H1 (cell line): Measurements from ENCODE around the gene CD300A. TPM values are rescaled to one million over a fixed set of nuclear protein-coding genes. Genes with fewer than 3 reads are reported as not detected.
A peak's percentile ranks its signal among the peaks of the same experiment; 100 is the strongest.

ENCODE experiments used
- CTCF ChIA-PET: fragments of 300-600 bp; sonication (Branson Sonifier 250); formaldehyde crosslinking; loops from one replicate; lab custom pipeline; 2021; ENCODE audit not compliant: partially characterized antibody; lab: Charles Lee
- POLR2A ChIA-PET: fragments of 300-600 bp; sonication (Branson Sonifier 250); formaldehyde crosslinking; loops from one replicate; lab custom pipeline; 2021; ENCODE audit warnings: inconsistent platforms; ENCODE audit not compliant: partially characterized antibody; lab: Charles Lee
- DNase-seq, 2 experiments: peaks; one replicate each; pipeline versions ENCODE4 v3.0.0 to v3.0.0-alpha.2; 2010 to 2022; ENCODE audit warnings: low spot score in 2 of 2, low read depth in 1 of 2, mixed read lengths in 1 of 2
- FAIRE-seq: peaks from 2 replicates; lab custom pipeline; 2011; peaks lifted over from hg19 to GRCh38; lab: Jason Lieb, UNC
- H2AFZ ChIP-seq: 2 replicates; pipeline ENCODE4 v1.8.1; 2012; ENCODE audit warnings: low read length, inconsistent platforms
- H2AK5ac ChIP-seq: 2 replicates; pipeline ENCODE4 v1.6.1; 2013; ENCODE audit warnings: low read depth, low read length
- H2BK120ac ChIP-seq: replicated peaks from 2 replicates; pipeline ENCODE3; 2013; ENCODE audit warnings: low read depth, low read length, inconsistent platforms
- H2BK12ac ChIP-seq: 2 replicates; pipeline ENCODE4 v1.6.1; 2013; ENCODE audit warnings: low read depth, low read length
- H2BK15ac ChIP-seq: 2 replicates; pipeline ENCODE4 v1.6.1; 2013; ENCODE audit warnings: low read length
- H2BK20ac ChIP-seq: 2 replicates; pipeline ENCODE4 v1.6.1; 2013; ENCODE audit warnings: low read length
- H2BK5ac ChIP-seq: 2 replicates; pipeline ENCODE4 v1.6.1; 2013; ENCODE audit warnings: low read depth, low read length
- H3K14ac ChIP-seq: 2 replicates; pipeline ENCODE4 v1.6.1; 2013; ENCODE audit warnings: inconsistent platforms; ENCODE audit not compliant: insufficient read length
- H3K18ac ChIP-seq: 2 replicates; pipeline ENCODE4 v1.6.1; 2013; ENCODE audit warnings: low read length; ENCODE audit errors: extremely low read depth
- H3K23ac ChIP-seq: 2 replicates; pipeline ENCODE4 v1.6.1; 2013; ENCODE audit warnings: inconsistent platforms; ENCODE audit not compliant: insufficient read length
- H3K23me2 ChIP-seq: 2 replicates; pipeline ENCODE4 v1.6.1; 2013; ENCODE audit warnings: low read depth, low read length
- H3K27ac ChIP-seq: 2 replicates; pipeline ENCODE4 v1.6.1; 2011; ENCODE audit warnings: low read depth, low read length, inconsistent platforms
- H3K27me3 ChIP-seq, 4 experiments: replicated peaks in 1 of 4; 1 replicate in 1 of 4; 2 replicates in 3 of 4; pipeline versions ENCODE4 v1.6.1 to v1.8.1; 2011 to 2013; ENCODE audit warnings: low read length in 3 of 4, mild to moderate bottlenecking in 3 of 4, inconsistent platforms in 2 of 4, mixed read lengths in 2 of 4, moderate library complexity in 1 of 4; ENCODE audit not compliant: control insufficient read depth in 3 of 4, insufficient read depth in 3 of 4; ENCODE audit errors: extremely low read depth in 1 of 4
- H3K36me3 ChIP-seq, 4 experiments: 2 replicates each; pipeline versions ENCODE4 v1.6.1 to v1.8.1; 2011 to 2013; ENCODE audit warnings: mild to moderate bottlenecking in 4 of 4, low read length in 3 of 4, moderate library complexity in 2 of 4, control low read depth in 1 of 4, inconsistent platforms in 1 of 4; ENCODE audit not compliant: insufficient read depth in 4 of 4, control insufficient read depth in 2 of 4
- H3K4ac ChIP-seq: replicated peaks from 2 replicates; pipeline ENCODE3; 2013; ENCODE audit warnings: low read length, low read depth, mixed read lengths, inconsistent platforms; ENCODE audit not compliant: insufficient read length
- H3K4me1 ChIP-seq, 4 experiments: replicated peaks in 1 of 4; 1 replicate in 1 of 4; 2 replicates in 3 of 4; pipeline versions ENCODE4 v1.6.1 to v1.8.1; 2011 to 2013; ENCODE audit warnings: low read length in 3 of 4, inconsistent platforms in 2 of 4, mixed read lengths in 1 of 4; ENCODE audit not compliant: insufficient read depth in 4 of 4, control insufficient read depth in 3 of 4
- H3K4me2 ChIP-seq, 2 experiments: 2 replicates each; pipeline versions ENCODE4 v1.6.1 to v1.8.1; 2011 to 2013; ENCODE audit warnings: low read depth in 2 of 2, low read length in 2 of 2, control low read depth in 1 of 2, inconsistent platforms in 1 of 2, mild to moderate bottlenecking in 1 of 2; ENCODE audit not compliant: insufficient read depth in 1 of 2
- H3K4me3 ChIP-seq, 4 experiments: fragments of 200-600, 300-600 bp in 1 of 4; sonication (generic), shearing (Covaris generic), sonication (Bioruptor Twin) in 1 of 4; 2 replicates each; pipeline versions ENCODE4 v1.5.1 to v1.8.1; 2011 to 2016; ENCODE audit warnings: low read length in 4 of 4, low read depth in 3 of 4, control low read depth in 2 of 4, inconsistent platforms in 2 of 4, mild to moderate bottlenecking in 2 of 4, mixed read lengths in 1 of 4, moderate library complexity in 1 of 4; ENCODE audit not compliant: insufficient read depth in 2 of 4; ENCODE audit errors: extremely low read depth in 1 of 4
- H3K56ac ChIP-seq: replicated peaks from 2 replicates; pipeline ENCODE3; 2013; ENCODE audit warnings: low read depth, mild to moderate bottlenecking, mixed read lengths, low read length, inconsistent platforms; ENCODE audit not compliant: insufficient read length
- H3K79me1 ChIP-seq: 2 replicates; pipeline ENCODE4 v1.6.1; 2013; ENCODE audit warnings: low read depth, low read length, control low read depth
- H3K79me2 ChIP-seq, 2 experiments: 2 replicates each; pipeline versions ENCODE4 v1.6.1 to v1.8.1; 2012 to 2013; ENCODE audit warnings: low read length in 2 of 2, mild to moderate bottlenecking in 2 of 2, inconsistent platforms in 1 of 2; ENCODE audit not compliant: insufficient read depth in 2 of 2, control insufficient read depth in 1 of 2
- H3K9ac ChIP-seq, 4 experiments: replicated peaks in 1 of 4; 1 replicate in 1 of 4; 2 replicates in 3 of 4; pipeline versions ENCODE4 v1.6.1 to v1.8.1; 2011 to 2013; ENCODE audit warnings: low read depth in 3 of 4, low read length in 3 of 4, control low read depth in 2 of 4, mild to moderate bottlenecking in 2 of 4, moderate library complexity in 2 of 4, inconsistent platforms in 1 of 4; ENCODE audit errors: extremely low read depth in 1 of 4
- H3K9me3 ChIP-seq, 2 experiments: 2 replicates each; pipeline versions ENCODE4 v1.6.1 to v1.8.1; 2012 to 2013; ENCODE audit warnings: mild to moderate bottlenecking in 2 of 2, moderate library complexity in 2 of 2, control low read depth in 1 of 2, inconsistent platforms in 1 of 2, low read depth in 1 of 2, low read length in 1 of 2, mixed read lengths in 1 of 2; ENCODE audit not compliant: insufficient read depth in 2 of 2
- H4K20me1 ChIP-seq, 2 experiments: replicated peaks in 1 of 2; 2 replicates each; pipeline versions ENCODE3 to v1.8.1; 2011 to 2013; ENCODE audit warnings: inconsistent platforms in 2 of 2, low read length in 2 of 2, mild to moderate bottlenecking in 1 of 2; ENCODE audit not compliant: insufficient read depth in 2 of 2, control insufficient read depth in 1 of 2
- H4K5ac ChIP-seq: 2 replicates; pipeline ENCODE4 v1.6.1; 2013; ENCODE audit warnings: low read length, low read depth, mixed read lengths, inconsistent platforms; ENCODE audit not compliant: insufficient read length
- H4K8ac ChIP-seq: 2 replicates; pipeline ENCODE4 v1.8.0; 2013; ENCODE audit warnings: mild to moderate bottlenecking, moderate library complexity, low read length, inconsistent platforms; ENCODE audit not compliant: insufficient read depth; ENCODE audit errors: extremely low read depth
- H4K91ac ChIP-seq: replicated peaks from 2 replicates; pipeline ENCODE3; 2013; ENCODE audit warnings: low read length, mixed read lengths, inconsistent platforms; ENCODE audit not compliant: insufficient read length
- CHD1 ChIP-seq: IDR thresholded peaks from 2 replicates; pipeline ENCODE4 v1.6.1; 2012; ENCODE audit warnings: low read depth, low read length, improper control_type of control experiment
- E2F6 ChIP-seq: IDR thresholded peaks from 2 replicates; pipeline ENCODE4 v1.6.1; 2012; ENCODE audit warnings: inconsistent platforms
- MAFK ChIP-seq: IDR thresholded peaks from 2 replicates; pipeline ENCODE4 v1.6.1; 2012; ENCODE audit warnings: low read depth, mild to moderate bottlenecking, improper control_type of control experiment, low read length
- RAD21 ChIP-seq, 2 experiments: IDR thresholded peaks in 1 of 2; conservative IDR thresholded peaks in 1 of 2; 2 replicates each; pipeline ENCODE4 v1.6.1; 2011; ENCODE audit warnings: low read depth in 2 of 2, low read length in 2 of 2, improper control_type of control experiment in 1 of 2, inconsistent platforms in 1 of 2, mild to moderate bottlenecking in 1 of 2, moderate library complexity in 1 of 2
- SP2 ChIP-seq: IDR thresholded peaks from 2 replicates; pipeline ENCODE4 v1.6.1; 2012; ENCODE audit warnings: mild to moderate bottlenecking, low read length, inconsistent platforms
- WGBS, 2 experiments: shearing (Covaris generic) in 1 of 2; methylation state at CpG; one replicate each; pipeline versions ENCODE4 v1.1.6 to v1.1.7; 2013 to 2015; ENCODE audit warnings: low lambda C conversion rate in 2 of 2, mixed read lengths in 2 of 2, inconsistent platforms in 1 of 2, low coverage in 1 of 2, missing lambda C conversion rate in 1 of 2; ENCODE audit not compliant: insufficient replicate concordance in 2 of 2, insufficient coverage in 1 of 2, insufficient read length in 1 of 2; ENCODE audit errors: extremely low coverage in 1 of 2, missing lambda C conversion rate in 1 of 2; 5-methylcytosine and 5-hydroxymethylcytosine counted together
- polyA plus RNA-seq, 7 experiments: library from polyadenylated mRNA; depleted of rRNA in 3 of 7; stranded (reverse) in 5 of 7; unstranded in 2 of 7; fragments of >200 nt in 5 of 7; fragments of 200-250 nt in 2 of 7; gene quantifications; 1 replicate in 5 of 7; 2 replicates in 1 of 7; 4 replicates in 1 of 7; pipeline versions ENCODE4 v1.2.1 to v1.2.3, GENCODE V29; 2011 to 2013; ENCODE audit warnings: missing spikeins in 2 of 7, mixed read lengths in 2 of 7
- total RNA-seq: library from RNA; stranded (reverse); fragmentation: NEBNext Ultra II Directional; extraction: Animal tissue kit (Norgen Biotek cat#: 25700); gene quantifications from 2 replicates; pipeline ENCODE4 v1.2.1, GENCODE V29; 2021

The CD300A gene
- total and polyA plus RNA-seq, 2 of the 8 experiments (the other 6 are each of a cell fraction or from before 2014, with no cell fraction given): 0.52 to 1.3 TPM

DNA sequence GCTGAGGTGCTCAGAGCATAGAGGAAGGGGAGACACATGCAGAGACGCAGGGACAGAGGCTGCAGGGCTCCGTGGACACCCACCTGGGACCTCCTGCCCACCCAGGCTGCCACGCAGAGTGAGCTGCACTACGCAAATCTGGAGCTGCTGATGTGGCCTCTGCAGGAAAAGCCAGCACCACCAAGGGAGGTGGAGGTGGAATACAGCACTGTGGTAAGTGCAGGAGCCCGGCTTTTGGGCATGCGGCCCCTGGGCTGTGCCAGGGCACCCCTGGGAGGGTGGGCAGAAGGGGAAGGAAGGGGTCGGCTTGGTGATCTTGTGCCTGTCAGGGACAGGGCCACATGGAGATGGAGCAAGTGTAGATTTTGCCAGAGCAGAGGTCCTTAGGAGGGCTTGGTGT, 15.2 kb downstream of the CD300A start:
- H2BK5ac ChIP-seq: no peak overlapping the region
- no peak overlapping the region for H3K9ac ChIP-seq
- H3K79me2 ChIP-seq: no peaks in the 10 kb centered on the region
- TF ChIP-seq E2F6: no peak
- TF ChIP-seq MAFK: no peak
- no peak for TF ChIP-seq CHD1
- TF ChIP-seq RAD21 (IDR thresholded peaks at IDR 0.05 in 1 of 2, conservative IDR thresholded peaks at IDR 0.05 in 1 of 2; ENCODE audit: low read depth in 2 of 2, low read length in 2 of 2): no peak
- no peak for TF ChIP-seq SP2
- TF ChIP-seq, all 59 proteins: peak for 0
- H2BK12ac ChIP-seq: no peak overlapping the region
- no peak overlapping the region for H3K18ac ChIP-seq
- CTCF ChIA-PET: interaction anchor here (0.8 to 6.0 kb wide), 5 partner anchors 9 to 186 kb away, joined by 3 to 29 read pairs (median 10); partner anchors contain the start of gene GPR142
- H3K27me3 ChIP-seq: no peaks in the 10 kb centered on the region
- 84% methylated on average over 6 of the region's 7 CpGs; no CpG with 5 or more reads in 1 of the 2 experiments for WGBS, 2 experiments
- no peak overlapping the region for H3K4ac ChIP-seq
- H3K23ac ChIP-seq: no peak overlapping the region
- H3K79me1 ChIP-seq: no peaks in the 10 kb centered on the region
- no peak overlapping the region for H2BK20ac ChIP-seq
- H4K20me1 ChIP-seq: no peaks in the 10 kb centered on the region
- H4K8ac ChIP-seq: peak overlapping the region; percentile 65; the same call in 1 of the 2 replicates
- no peaks in the 10 kb centered on the region for H3K9me3 ChIP-seq
- H3K4me2 ChIP-seq: no peak overlapping the region
- H2AFZ ChIP-seq: no peak overlapping the region
- H2BK120ac ChIP-seq: no peak overlapping the region
- FAIRE-seq (no peak), DNase-seq (no peak)
- no peak overlapping the region for H3K27ac ChIP-seq
- no peak overlapping the region for H4K5ac ChIP-seq
- H2BK15ac ChIP-seq: no peak overlapping the region
- no peaks in the 10 kb centered on the region for H3K36me3 ChIP-seq
- no peak overlapping the region for H4K91ac ChIP-seq
- POLR2A ChIA-PET: no interaction called here
- no peaks in the 10 kb centered on the region for H3K23me2 ChIP-seq
- no peak overlapping the region for H3K56ac ChIP-seq
- H3K4me1 ChIP-seq: no peaks in the 10 kb centered on the region
- no peak overlapping the region for H2AK5ac ChIP-seq
- H3K14ac ChIP-seq: no peak overlapping the region
- H3K4me3 ChIP-seq: no peak overlapping the region
